Mesenteric fat pad (tissue), 1 donor: Measurements from ENCODE around the gene ATP5IF1. TPM values are rescaled to one million over a fixed set of nuclear protein-coding genes. Genes with fewer than 3 reads are reported as not detected.

Source experiments
- DNase-seq: peaks from one replicate; pipeline ENCODE4 v3.0.0-alpha.2; 2020; ENCODE audit warnings: low spot score
- total RNA-seq: library from RNA; stranded (reverse); fragmentation: NEBNext Ultra II Directional; extraction: Animal tissue kit (Norgen Biotek cat#: 25700); gene quantifications from one replicate; pipeline ENCODE4 v1.2.1, GENCODE V29; 2021
- donor health status: DM: yes; HTN: yes; CAD: no.

ATP5IF1 gene
- total RNA-seq, 1 donor from 2014 or later: 50.7 TPM

GRCh38 chr1:28236656-28237322 is 865 bp downstream of the ATP5IF1 start:
- DNase-seq: no peak

GRCh38 chr1:28239004-28239403 is 3.1 kb downstream of the ATP5IF1 start:
- DNase-seq: no peak

GRCh38 chr1:28240024-28240423 is 4.1 kb downstream of the ATP5IF1 start:
- DNase-seq: no peak

GRCh38 chr1:28241638-28242241 is 5.8 kb downstream of the ATP5IF1 start:
- no peak for DNase-seq

GRCh38 chr1:28243685-28244311 is 7.9 kb downstream of the ATP5IF1 start:
- no peak for DNase-seq

- DNase-seq: peak; percentile 20
Measured at GRCh38 chr1:28244549-28245251, 8.8 kb downstream of the ATP5IF1 start.

GRCh38 chr1:28246427-28246832 is 10.5 kb downstream of the ATP5IF1 start:
- DNase-seq: no peak

- peak; percentile 45 for DNase-seq
Measured at GRCh38 chr1:28247612-28248272, 11.8 kb downstream of the ATP5IF1 start.

GRCh38 chr1:28248273-28249012 is 12.5 kb downstream of the ATP5IF1 start:
- DNase-seq: peak; percentile 86

GRCh38 chr1:28249013-28249865 is 13.3 kb downstream of the ATP5IF1 start:
- peak; percentile 88 for DNase-seq

- DNase-seq: no peak
Measured at GRCh38 chr1:28249866-28250295, 14.0 kb downstream of the ATP5IF1 start.

GRCh38 chr1:28256197-28256827 is 20.4 kb downstream of the ATP5IF1 start:
- DNase-seq: no peak

GRCh38 chr1:28257736-28258135 is 21.8 kb downstream of the ATP5IF1 start:
- DNase-seq: no peak

- no peak for DNase-seq
Measured at GRCh38 chr1:28258628-28259251, 22.8 kb downstream of the ATP5IF1 start.

GRCh38 chr1:28259252-28259933 is 23.5 kb downstream of the ATP5IF1 start, which contains the start of gene SESN2:
Gene SESN2, plus strand, starts transcription at chr1:28259518. Its CDS starts 330 bp downstream, at chr1:28259848.
- DNase-seq: peak; percentile 100

GRCh38 chr1:28259934-28260802 is 24.2 kb downstream of the ATP5IF1 start:
- DNase-seq: peak; percentile 91

GRCh38 chr1:28260803-28261174 is 24.9 kb downstream of the ATP5IF1 start:
- no peak for DNase-seq
